ENCODE data around the gene FNBP1. TPM values are rescaled to one million over a fixed set of nuclear protein-coding genes. Genes with fewer than 3 reads are reported as not detected.
"Not testable (repeated sequence)": the region's sequence is repeated elsewhere in the genome, so short reads cannot be mapped to it uniquely, and the experiment has no call there.

Gene FNBP1
- total RNA-seq, 1 donor, result 67.9 TPM

GRCh38 chr9:129996161-129996830, 46.7 kb downstream of the FNBP1 start:
- peak in 2 of 3 donors; percentile 59 to 77 for DNase-seq (ENCODE audit: low read depth in 2 of 3, low spot score in 2 of 3)

- DNase-seq (ENCODE audit: low read depth in 2 of 3, low spot score in 2 of 3), result no peak
Observed at GRCh38 chr9:129995409-129996160, 47.4 kb downstream of the FNBP1 start.

GRCh38 chr9:129994882-129995281, 48.1 kb downstream of the FNBP1 start:
- no peak for DNase-seq (ENCODE audit: low read depth in 2 of 3, low spot score in 2 of 3)

- DNase-seq (ENCODE audit: low read depth in 2 of 3, low spot score in 2 of 3), result not testable (repeated sequence)
Observed at GRCh38 chr9:129991139-129991538, 51.9 kb downstream of the FNBP1 start.

- DNase-seq (ENCODE audit: low read depth in 2 of 3, low spot score in 2 of 3), result peak in 2 of 3 donors; percentile 40 to 51
Observed at GRCh38 chr9:129990269-129991010, 52.5 kb downstream of the FNBP1 start.

GRCh38 chr9:129989740-129990139, 53.2 kb downstream of the FNBP1 start:
- DNase-seq (ENCODE audit: low read depth in 2 of 3, low spot score in 2 of 3), result no peak

- no peak for DNase-seq (ENCODE audit: low read depth in 2 of 3, low spot score in 2 of 3)
Observed at GRCh38 chr9:129989362-129989708, 53.7 kb downstream of the FNBP1 start.

GRCh38 chr9:129988607-129989361, 54.2 kb downstream of the FNBP1 start:
- no peak for DNase-seq (ENCODE audit: low read depth in 2 of 3, low spot score in 2 of 3)

- no peak for DNase-seq (ENCODE audit: low read depth in 2 of 3, low spot score in 2 of 3)
Observed at GRCh38 chr9:129987941-129988340, 55.0 kb downstream of the FNBP1 start.

GRCh38 chr9:129987047-129987446, 55.9 kb downstream of the FNBP1 start:
- DNase-seq (ENCODE audit: low read depth in 2 of 3, low spot score in 2 of 3), result no peak

GRCh38 chr9:129984589-129984988, 58.4 kb downstream of the FNBP1 start:
- not testable (repeated sequence) for DNase-seq (ENCODE audit: low read depth in 2 of 3, low spot score in 2 of 3)

GRCh38 chr9:129983891-129984290, 59.1 kb downstream of the FNBP1 start:
- DNase-seq (ENCODE audit: low read depth in 2 of 3, low spot score in 2 of 3), result no peak

GRCh38 chr9:129981180-129981907, 61.6 kb downstream of the FNBP1 start:
- DNase-seq (ENCODE audit: low read depth in 2 of 3, low spot score in 2 of 3), result no peak

- not testable (repeated sequence) for DNase-seq (ENCODE audit: low read depth in 2 of 3, low spot score in 2 of 3)
Observed at GRCh38 chr9:129980224-129980623, 62.8 kb downstream of the FNBP1 start.

- DNase-seq (ENCODE audit: low read depth in 2 of 3, low spot score in 2 of 3), result no peak
Observed at GRCh38 chr9:129979071-129979745, 63.8 kb downstream of the FNBP1 start.

GRCh38 chr9:129972816-129973215, 70.2 kb downstream of the FNBP1 start:
- DNase-seq (ENCODE audit: low read depth in 2 of 3, low spot score in 2 of 3), result no peak

GRCh38 chr9:129968690-129969485, 74.1 kb downstream of the FNBP1 start:
- no peak for DNase-seq (ENCODE audit: low read depth in 2 of 3, low spot score in 2 of 3)

GRCh38 chr9:129964901-129965734, 77.9 kb downstream of the FNBP1 start:
- no peak for DNase-seq (ENCODE audit: low read depth in 2 of 3, low spot score in 2 of 3)

Measured in hematopoietic multipotent progenitor cell (in vitro differentiated cells).